SK-N-SH treated with all-trans-retinoic acid at 6 μM for 48 hours (cell line): ENCODE measurements around the gene CTSD.

ENCODE experiments used
- ATAC-seq: fragments of 200-7000 bp; cut with Tn5 transposase; 3 replicates; pipeline ENCODE4 v1.9.1; 2020; ENCODE audit warnings: mild to moderate bottlenecking, moderate library complexity
- BACH2 ChIP-seq: fragments of 250-450 bp; sonication (Bioruptor Pico); IDR thresholded peaks from 2 replicates; pipeline ENCODE4 v1.9.0; 2021; ENCODE audit warnings: mild to moderate bottlenecking, borderline replicate concordance
- CREB5 ChIP-seq: fragments of 250-450 bp; sonication (Bioruptor Pico); IDR thresholded peaks from 2 replicates; pipeline ENCODE4 v1.5.1; 2020; ENCODE audit warnings: low read depth, mild to moderate bottlenecking, moderate library complexity
- CSDC2 ChIP-seq: fragments of 250-450 bp; sonication (Bioruptor Pico); IDR thresholded peaks from 2 replicates; pipeline ENCODE4 v1.5.0; 2020; ENCODE audit warnings: mild to moderate bottlenecking, moderate library complexity
- CSRNP3 ChIP-seq: fragments of 250-450 bp; sonication (Bioruptor Pico); IDR thresholded peaks from 2 replicates; pipeline ENCODE4 v1.5.1; 2021; ENCODE audit warnings: mild to moderate bottlenecking, moderate library complexity
- ESRRG ChIP-seq: fragments of 250-450 bp; sonication (Bioruptor Pico); IDR thresholded peaks from 2 replicates; pipeline ENCODE4 v1.6.1; 2021; ENCODE audit warnings: mild to moderate bottlenecking
- GLIS3 ChIP-seq: fragments of 250-450 bp; sonication (Bioruptor Pico); IDR thresholded peaks from 2 replicates; pipeline ENCODE4 v1.5.0; 2020; ENCODE audit warnings: mild to moderate bottlenecking, moderate library complexity
- ISL1 ChIP-seq: fragments of 250-450 bp; sonication (Bioruptor Pico); IDR thresholded peaks from 2 replicates; pipeline ENCODE4 v2.1.2; 2022; ENCODE audit warnings: mild to moderate bottlenecking, moderate library complexity
- OSR1 ChIP-seq: fragments of 250-450 bp; sonication (Bioruptor Pico); IDR thresholded peaks from 2 replicates; pipeline ENCODE4 v1.8.0; 2022; ENCODE audit warnings: moderate library complexity, mild to moderate bottlenecking, inconsistent platforms
- PATZ1 ChIP-seq: fragments of 250-450 bp; sonication (Bioruptor Pico); IDR thresholded peaks from 2 replicates; pipeline ENCODE4 v1.8.0; 2020; ENCODE audit warnings: mild to moderate bottlenecking, moderate library complexity, borderline replicate concordance
- POU6F1 ChIP-seq: fragments of 250-450 bp; sonication (Bioruptor Pico); IDR thresholded peaks from 2 replicates; pipeline ENCODE4 v1.8.0; 2021; ENCODE audit warnings: low read depth, mild to moderate bottlenecking, moderate library complexity, borderline replicate concordance
- PPARA ChIP-seq: fragments of 250-450 bp; sonication (Bioruptor Pico); IDR thresholded peaks from 2 replicates; pipeline ENCODE4 v1.5.0; 2020; ENCODE audit warnings: mild to moderate bottlenecking, borderline replicate concordance
- TCF4 ChIP-seq: fragments of 250-450 bp; sonication (Bioruptor Pico); IDR thresholded peaks from 2 replicates; pipeline ENCODE4 v1.8.0; 2021; ENCODE audit warnings: mild to moderate bottlenecking, moderate library complexity, borderline replicate concordance
- TOX ChIP-seq: fragments of 250-450 bp; sonication (Bioruptor Pico); IDR thresholded peaks from 2 replicates; pipeline ENCODE4 v1.8.0; 2021; ENCODE audit warnings: mild to moderate bottlenecking, moderate library complexity, borderline replicate concordance
- TSHZ2 ChIP-seq: fragments of 250-450 bp; sonication (Bioruptor Pico); IDR thresholded peaks from 2 replicates; pipeline ENCODE4 v1.5.0; 2020; ENCODE audit warnings: mild to moderate bottlenecking, moderate library complexity
- ZC3H10 ChIP-seq: fragments of 250-450 bp; sonication (Bioruptor Pico); IDR thresholded peaks from 2 replicates; pipeline ENCODE4 v1.5.1; 2021; ENCODE audit warnings: mild to moderate bottlenecking, moderate library complexity
- ZFP3 ChIP-seq: fragments of 250-450 bp; sonication (Bioruptor Pico); IDR thresholded peaks from 2 replicates; pipeline ENCODE4 v1.5.0; 2020; ENCODE audit warnings: mild to moderate bottlenecking, moderate library complexity
- ZFP30 ChIP-seq: fragments of 450-650 bp; formaldehyde crosslinking; IDR thresholded peaks from 2 replicates; pipeline ENCODE4 v1.5.0; 2022; ENCODE audit warnings: mild to moderate bottlenecking, moderate library complexity
- ZNF565 ChIP-seq: fragments of 450-650 bp; formaldehyde crosslinking; conservative IDR thresholded peaks from 2 replicates; pipeline ENCODE4 v1.5.0; 2020; ENCODE audit warnings: low read depth, mild to moderate bottlenecking, moderate library complexity
- ZNF70 ChIP-seq: fragments of 450-650 bp; formaldehyde crosslinking; IDR thresholded peaks from 2 replicates; pipeline ENCODE4 v1.5.0; 2020; ENCODE audit warnings: mild to moderate bottlenecking, moderate library complexity
- ZNF8 ChIP-seq: fragments of 450-650 bp; formaldehyde crosslinking; IDR thresholded peaks from 2 replicates; pipeline ENCODE4 v1.5.0; 2020; ENCODE audit warnings: mild to moderate bottlenecking, moderate library complexity

Gene CTSD

GRCh38 chr11:1777737-1778136, 14.0 kb upstream of the CTSD start (continued):
- TF ChIP-seq CSRNP3 (no peak), PPARA (CRISPR knock-in tag) (no peak), ESRRG (CRISPR knock-in tag) (no peak)

- no peak for TF ChIP-seq ZFP30 (CRISPR knock-in tag)
- TF ChIP-seq CSDC2 (CRISPR knock-in tag), result no peak
- no peak for TF ChIP-seq ISL1
- TF ChIP-seq ZC3H10 (CRISPR knock-in tag), result no peak
- no peak for TF ChIP-seq ESRRG (CRISPR knock-in tag)
- TF ChIP-seq TCF4, result no peak
- no peak for TF ChIP-seq CREB5
- no peak for TF ChIP-seq TOX (CRISPR knock-in tag)
- TF ChIP-seq PPARA (CRISPR knock-in tag), result no peak
- no peak for TF ChIP-seq OSR1 (CRISPR knock-in tag)
- TF ChIP-seq PATZ1, result no peak
- TF ChIP-seq CSRNP3, result no peak
- TF ChIP-seq TSHZ2 (CRISPR knock-in tag), result no peak
- no peak for TF ChIP-seq GLIS3 (CRISPR knock-in tag)
- TF ChIP-seq ZNF8 (CRISPR knock-in tag), result no peak
- ATAC-seq, result no peak
Measured at GRCh38 chr11:1776944-1777715, 13.4 kb upstream of the CTSD start.

GRCh38 chr11:1776331-1776851, 12.7 kb upstream of the CTSD start:
- ATAC-seq, result no peak
- no peak for TF ChIP-seq TCF4
- no peak for TF ChIP-seq BACH2
- no peak for TF ChIP-seq ZNF565 (CRISPR knock-in tag)
- TF ChIP-seq ZFP3, result no peak
- no peak for TF ChIP-seq POU6F1 (CRISPR knock-in tag)
- TF ChIP-seq CREB5, result no peak
- no peak for TF ChIP-seq CSDC2 (CRISPR knock-in tag)
- TF ChIP-seq OSR1 (CRISPR knock-in tag), result no peak
- TF ChIP-seq GLIS3 (CRISPR knock-in tag), result no peak
- no peak for TF ChIP-seq TOX (CRISPR knock-in tag)
- no peak for TF ChIP-seq ZFP30 (CRISPR knock-in tag)
- TF ChIP-seq ZNF70 (CRISPR knock-in tag), result no peak
- no peak for TF ChIP-seq ZC3H10 (CRISPR knock-in tag)
- TF ChIP-seq TSHZ2 (CRISPR knock-in tag), result no peak
